Fibroblast of lung (primary cell): ENCODE measurements around the gene GRM8. TPM values are rescaled to one million over a fixed set of nuclear protein-coding genes. Genes with fewer than 3 reads are reported as not detected.

Source experiments
- DNase-seq, 2 donors: peaks; one replicate each; pipeline versions ENCODE4 v3.0.0 to v3.0.0-alpha.2; 2010; ENCODE audit warnings: low read depth in 2 of 2
- H2AFZ ChIP-seq: 2 replicates; pipeline ENCODE4 v1.5.1; 2012; ENCODE audit warnings: low read length, control low read depth, inconsistent platforms
- H3K27ac ChIP-seq: 2 replicates; pipeline ENCODE4 v1.5.1; 2011; ENCODE audit warnings: low read length, control low read depth; ENCODE audit not compliant: insufficient read depth
- H3K27me3 ChIP-seq: 2 replicates; pipeline ENCODE4 v1.5.1; 2011; ENCODE audit warnings: mild to moderate bottlenecking, low read length; ENCODE audit not compliant: control insufficient read depth, insufficient read depth
- H3K36me3 ChIP-seq: 2 replicates; pipeline ENCODE4 v1.5.1; 2011; ENCODE audit warnings: low read length; ENCODE audit not compliant: control insufficient read depth, insufficient read depth
- H3K4me1 ChIP-seq: 2 replicates; pipeline ENCODE4 v1.5.1; 2011; ENCODE audit warnings: low read length; ENCODE audit not compliant: control insufficient read depth, insufficient read depth; ENCODE audit errors: extremely low read depth
- H3K4me2 ChIP-seq: 2 replicates; pipeline ENCODE4 v1.5.1; 2011; ENCODE audit warnings: low read length, control low read depth; ENCODE audit not compliant: insufficient read depth; ENCODE audit errors: extremely low read depth
- H3K4me3 ChIP-seq, 4 experiments: fragments of 200-600 bp in 1 of 4; sonication (generic) in 1 of 4; replicated peaks in 1 of 4; 2 replicates each; pipeline ENCODE4 v1.5.1; 2011 to 2016; ENCODE audit warnings: low read length in 4 of 4, low read depth in 3 of 4, mild to moderate bottlenecking in 3 of 4, control low read depth in 2 of 4, inconsistent platforms in 1 of 4, mixed read lengths in 1 of 4; ENCODE audit not compliant: insufficient read depth in 1 of 4; ENCODE audit errors: control extremely low read depth in 1 of 4
- H3K79me2 ChIP-seq: 2 replicates; pipeline ENCODE4 v1.5.1; 2012; ENCODE audit warnings: mild to moderate bottlenecking, low read length, inconsistent platforms; ENCODE audit not compliant: control insufficient read depth, insufficient read depth
- H3K9ac ChIP-seq: 2 replicates; pipeline ENCODE4 v1.5.1; 2011; ENCODE audit warnings: mild to moderate bottlenecking, low read length, control low read depth; ENCODE audit not compliant: insufficient read depth
- H3K9me3 ChIP-seq: 2 replicates; pipeline ENCODE4 v1.5.1; 2012; ENCODE audit warnings: low read depth, low read length; ENCODE audit not compliant: control insufficient read depth, insufficient read depth
- H4K20me1 ChIP-seq: 2 replicates; pipeline ENCODE4 v1.5.1; 2011; ENCODE audit warnings: low read length; ENCODE audit not compliant: control insufficient read depth, insufficient read depth; ENCODE audit errors: extremely low read depth
- CTCF ChIP-seq, 2 donors: IDR thresholded peaks in 1 of 2; conservative IDR thresholded peaks in 1 of 2; 1 replicate in 1 of 2; 2 replicates in 1 of 2; pipeline ENCODE4 v1.5.1; 2011 to 2012; ENCODE audit warnings: low read length in 2 of 2, control low read depth in 1 of 2, inconsistent platforms in 1 of 2, low read depth in 1 of 2, mild to moderate bottlenecking in 1 of 2
- EZH2 ChIP-seq: IDR thresholded peaks from 2 replicates; pipeline ENCODE4 v1.5.1; 2012; ENCODE audit warnings: low read length, control low read depth, mild to moderate bottlenecking; ENCODE audit errors: missing control alignments
- polyA plus RNA-seq, 2 donors: library from polyadenylated mRNA; depleted of rRNA in 1 of 2; stranded (reverse) in 1 of 2; unstranded in 1 of 2; fragments of >200 nt; gene quantifications; 2 replicates each; pipeline ENCODE4 v1.2.1, GENCODE V29; 2011 to 2012; ENCODE audit warnings: missing spikeins in 1 of 2
- total RNA-seq: library from RNA; depleted of rRNA; stranded (reverse); fragments of >200 nt; gene quantifications from 2 replicates; pipeline ENCODE4 v1.2.1, GENCODE V29; 2014

GRM8 gene
- total and polyA plus RNA-seq, 2 donors (not counting 1 experiment from before 2014, with no cell fraction given) = not detected

GRCh38 chr7:127239814-127240213 lies 12.9 kb downstream of the GRM8 start:
- Histone ChIP-seq H3K9ac (no peak overlapping the region), H3K9me3 (no peaks in the 10 kb centered on the region), H3K36me3 (no peaks in the 10 kb centered on the region), H3K4me2 (no peak overlapping the region), H3K4me1 (no peaks in the 10 kb centered on the region), H3K4me3 (no peak overlapping the region), H3K79me2 (no peaks in the 10 kb centered on the region), H2AFZ (no peak overlapping the region), H4K20me1 (no peaks in the 10 kb centered on the region), H3K27me3 (no peaks in the 10 kb centered on the region), H3K27ac (no peak overlapping the region)
- no peak for DNase-seq
- TF ChIP-seq EZH2 (no peak), CTCF (conservative IDR thresholded peaks at IDR 0.05 in 1 of 2, IDR thresholded peaks at IDR 0.05 in 1 of 2; ENCODE audit: low read depth in 1 of 2, low read length in 2 of 2) (no peak)

GRCh38 chr7:127233630-127234029 lies 19.1 kb downstream of the GRM8 start:
- Histone ChIP-seq H3K9ac (no peak overlapping the region), H3K4me1 (no peaks in the 10 kb centered on the region), H3K4me3 (no peak overlapping the region), H3K27me3 (no peaks in the 10 kb centered on the region), H3K79me2 (no peaks in the 10 kb centered on the region), H3K36me3 (no peaks in the 10 kb centered on the region), H4K20me1 (no peaks in the 10 kb centered on the region), H3K4me2 (no peak overlapping the region), H3K27ac (no peak overlapping the region), H2AFZ (no peak overlapping the region), H3K9me3 (no peaks in the 10 kb centered on the region)
- no peak for TF ChIP-seq CTCF (conservative IDR thresholded peaks at IDR 0.05 in 1 of 2, IDR thresholded peaks at IDR 0.05 in 1 of 2; ENCODE audit: low read depth in 1 of 2, low read length in 2 of 2)
- TF ChIP-seq EZH2 = no peak
- DNase-seq = no peak

GRCh38 chr7:127231415-127231814 lies 21.3 kb downstream of the GRM8 start:
- no peaks in the 10 kb centered on the region for H3K79me2 ChIP-seq
- no peak overlapping the region for H3K9ac ChIP-seq
- no peaks in the 10 kb centered on the region for H3K9me3 ChIP-seq
- H3K4me1 ChIP-seq = no peaks in the 10 kb centered on the region
- no peaks in the 10 kb centered on the region for H3K27me3 ChIP-seq
- DNase-seq = no peak
- no peaks in the 10 kb centered on the region for H4K20me1 ChIP-seq
- H2AFZ ChIP-seq = no peak overlapping the region
- no peak for TF ChIP-seq CTCF (conservative IDR thresholded peaks at IDR 0.05 in 1 of 2, IDR thresholded peaks at IDR 0.05 in 1 of 2; ENCODE audit: low read depth in 1 of 2, low read length in 2 of 2)
- H3K4me3 ChIP-seq = no peak overlapping the region
- H3K4me2 ChIP-seq = no peak overlapping the region
- no peaks in the 10 kb centered on the region for H3K36me3 ChIP-seq
- H3K27ac ChIP-seq = no peak overlapping the region
